GM18951 (cell line): Measurements from ENCODE around the gene SYNGR1.

Source experiments
- POLR2A ChIP-seq: IDR thresholded peaks from 4 replicates; pipeline ENCODE4 v1.6.1; 2011; ENCODE audit warnings: mild to moderate bottlenecking; ENCODE audit not compliant: insufficient read length, insufficient read depth; ENCODE audit errors: extremely low read depth
- in situ Hi-C: fragments of 300-500 bp; cut with MboI; formaldehyde crosslinking; loops from one replicate; pipeline ENCODE4 v1.12.0; 2022; ENCODE audit warnings: low sequenced_read_pairs, mixed read lengths, inconsistent platforms; ENCODE audit not compliant: unreplicated experiment

The SYNGR1 gene

DNA sequence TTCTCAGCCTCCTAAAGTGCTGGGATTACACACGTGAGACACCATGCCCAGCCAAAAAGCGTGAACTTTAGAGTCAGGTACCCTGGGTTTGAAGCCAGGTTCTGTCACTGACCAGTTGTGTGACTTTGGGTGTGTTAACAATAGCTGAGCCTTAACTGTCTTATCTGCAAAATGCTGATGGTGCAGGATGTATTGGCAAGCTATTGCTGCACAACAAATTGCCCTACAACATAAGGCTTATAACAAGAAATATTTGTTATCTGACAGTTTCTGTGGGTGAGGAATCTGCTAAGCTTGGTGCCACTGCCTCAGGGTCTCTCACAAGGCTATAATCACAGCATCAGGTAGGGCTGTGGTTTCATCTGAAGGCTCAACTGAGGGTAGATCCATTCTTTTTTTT, 21.9 kb downstream of the SYNGR1 start:
- no peak for TF ChIP-seq POLR2A
- in situ Hi-C loops: no loop called here

DNA sequence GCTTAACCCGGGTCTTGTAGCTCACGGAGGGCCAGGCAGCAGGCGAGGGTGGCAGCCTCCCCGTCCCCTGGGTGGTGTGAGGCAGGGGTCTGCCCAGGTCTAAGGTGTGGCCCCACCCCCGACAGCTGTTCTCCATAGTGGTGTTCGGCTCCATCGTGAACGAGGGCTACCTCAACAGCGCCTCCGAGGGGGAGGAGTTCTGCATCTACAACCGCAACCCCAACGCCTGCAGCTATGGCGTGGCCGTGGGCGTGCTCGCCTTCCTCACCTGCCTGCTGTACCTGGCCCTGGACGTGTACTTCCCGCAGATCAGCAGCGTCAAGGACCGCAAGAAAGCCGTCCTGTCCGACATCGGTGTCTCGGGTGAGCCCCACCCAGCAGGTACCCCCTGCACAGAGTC, 24.4 kb downstream of the SYNGR1 start:
- no peak for TF ChIP-seq POLR2A
- in situ Hi-C loops: no loop called here

DNA sequence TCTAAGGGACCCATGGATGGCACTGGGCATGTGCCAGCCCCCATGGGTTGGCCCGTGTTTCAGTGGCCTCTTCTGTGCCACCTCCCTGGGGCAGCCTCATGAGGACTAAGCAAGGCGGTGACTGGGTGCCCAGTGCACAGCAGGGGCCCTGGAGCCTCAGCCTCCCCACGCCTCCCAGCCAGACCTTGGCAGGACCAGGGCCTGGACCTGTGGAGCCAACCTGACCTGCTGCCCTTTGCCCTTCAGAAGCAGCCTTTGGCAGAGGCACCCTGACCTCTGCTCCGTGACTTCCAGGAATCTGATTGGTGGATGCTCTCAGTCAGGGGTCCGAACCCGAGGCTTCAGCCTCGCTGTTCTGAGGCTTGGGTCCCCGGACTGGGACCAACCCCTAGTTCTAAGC, 25.0 kb downstream of the SYNGR1 start:
- no peak for TF ChIP-seq POLR2A
- in situ Hi-C loops: no loop called here

DNA sequence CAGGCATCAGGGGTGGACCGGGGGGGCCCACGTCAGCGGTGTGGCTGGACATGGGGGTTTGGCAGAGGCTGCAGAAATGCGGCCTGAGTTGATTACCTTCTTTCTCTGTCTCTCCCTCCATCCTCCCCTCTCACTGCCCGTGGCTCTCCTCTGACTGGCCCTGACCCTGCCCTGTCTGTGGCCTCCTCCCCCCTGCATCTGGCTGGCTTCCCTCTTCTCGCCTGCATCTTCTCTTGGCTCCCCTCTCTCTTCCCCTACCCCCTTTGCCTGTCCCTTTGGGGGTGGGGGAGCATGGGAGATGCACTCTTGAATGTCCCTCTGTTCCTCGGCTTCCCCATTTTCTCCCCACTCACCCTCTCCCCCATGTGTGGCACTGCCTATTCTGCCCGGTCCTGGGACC, 25.9 kb downstream of the SYNGR1 start:
- in situ Hi-C loops: no loop called here
- no peak for TF ChIP-seq POLR2A

DNA sequence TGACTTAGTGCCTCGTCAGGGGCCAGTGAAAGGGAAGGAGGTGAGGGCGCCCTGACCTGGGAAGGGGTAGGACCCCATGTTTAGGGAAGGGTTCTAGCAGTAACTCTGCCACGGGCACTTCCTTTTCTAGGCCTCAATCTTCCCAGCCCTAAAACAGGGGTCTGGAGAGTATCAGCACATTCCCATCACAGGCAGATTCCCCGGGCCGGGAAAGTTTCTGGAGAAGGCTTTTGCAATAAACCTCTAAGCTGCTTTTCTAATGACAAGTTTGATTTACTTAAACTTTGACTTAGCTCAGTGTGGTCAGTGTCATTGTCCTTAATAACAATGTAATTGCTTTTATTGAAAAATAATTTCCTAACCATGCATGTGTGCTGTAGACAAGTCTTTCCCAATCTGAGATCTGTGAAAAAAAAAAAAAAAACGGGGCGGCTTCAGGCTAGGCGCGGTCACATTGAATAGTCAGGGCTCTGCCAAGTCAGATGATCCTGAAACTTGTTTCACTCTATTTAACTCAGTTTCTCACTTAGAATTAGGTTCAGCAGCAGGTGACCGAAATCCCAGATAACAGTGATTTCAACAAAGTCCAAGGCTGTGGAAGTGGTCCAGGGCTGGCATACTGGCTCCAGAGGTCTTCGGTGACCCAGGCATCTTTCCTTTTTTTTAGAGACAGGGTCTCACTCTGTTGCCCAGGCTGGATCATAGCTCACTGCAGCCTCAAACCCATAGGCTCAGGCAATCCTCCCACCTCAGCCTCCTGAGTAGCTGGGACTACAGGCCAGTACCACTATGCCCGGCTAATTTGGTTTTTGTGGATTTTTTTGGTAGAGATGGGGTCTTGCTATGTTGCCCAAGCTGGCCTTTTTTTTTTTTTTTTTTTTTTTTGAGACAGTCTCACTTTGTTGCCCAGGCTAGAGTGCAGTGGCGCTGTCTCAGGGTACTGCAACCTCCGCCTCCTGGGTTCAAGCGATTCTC, 30.3 kb downstream of the SYNGR1 start:
- TF ChIP-seq POLR2A: no peak
- in situ Hi-C loops: no loop called here

DNA sequence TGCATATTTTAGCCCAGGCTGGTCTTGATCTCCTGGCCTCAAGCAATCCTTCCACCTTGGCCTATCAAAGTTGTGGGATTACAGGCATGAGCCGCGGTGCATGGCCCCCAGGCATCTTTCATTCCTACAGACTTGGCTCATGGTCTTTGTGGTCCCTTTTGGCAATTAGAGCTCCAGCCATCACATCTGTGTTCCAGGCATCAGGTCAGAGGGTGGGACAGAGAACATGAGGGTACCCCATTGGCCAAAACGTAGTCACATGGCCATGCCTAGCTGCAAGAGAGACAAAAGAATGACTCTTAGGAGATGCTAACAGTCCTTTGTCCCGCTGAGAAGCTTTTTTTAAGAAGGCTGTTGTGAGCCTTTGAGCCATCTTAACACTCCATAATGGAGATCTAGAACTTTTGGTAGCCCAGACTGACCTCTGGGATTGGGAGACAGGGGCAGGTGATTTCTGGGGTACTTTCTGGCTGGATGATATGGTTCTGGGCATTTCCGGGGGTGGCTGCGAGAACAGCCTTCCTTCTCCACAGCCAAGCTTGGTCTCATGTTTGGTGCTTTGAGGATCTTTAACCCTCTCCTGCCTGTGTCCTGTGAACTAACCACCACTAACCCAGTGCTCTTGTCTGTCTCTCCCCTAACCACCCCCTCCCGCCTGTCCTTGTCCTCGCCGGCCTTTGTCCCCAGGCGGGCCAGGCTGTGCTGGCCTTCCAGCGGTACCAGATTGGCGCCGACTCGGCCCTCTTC, 31.4 kb downstream of the SYNGR1 start:
- in situ Hi-C loops: no loop called here
- TF ChIP-seq POLR2A: no peak

DNA sequence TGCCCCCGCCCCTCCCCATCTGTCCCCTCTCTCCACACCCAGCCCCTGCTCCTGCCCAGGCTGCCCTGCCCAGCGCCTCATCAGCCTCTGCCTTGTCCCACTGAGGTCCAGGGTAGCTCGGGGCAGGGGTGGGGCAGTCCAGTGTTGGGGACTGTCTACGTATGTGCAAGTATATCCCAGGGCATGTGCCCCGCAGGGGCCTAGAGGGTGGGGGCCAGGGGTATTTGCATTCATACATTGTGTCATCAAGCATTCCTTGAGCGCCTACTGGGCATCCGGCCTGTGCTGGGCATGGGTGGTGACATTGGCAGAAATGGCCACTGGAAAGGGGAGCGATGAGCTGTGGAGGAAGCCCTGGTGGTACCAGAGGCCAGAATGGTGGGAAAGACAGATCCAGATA, 32.1 kb downstream of the SYNGR1 start:
- in situ Hi-C loops: no loop called here
- TF ChIP-seq POLR2A: no peak

DNA sequence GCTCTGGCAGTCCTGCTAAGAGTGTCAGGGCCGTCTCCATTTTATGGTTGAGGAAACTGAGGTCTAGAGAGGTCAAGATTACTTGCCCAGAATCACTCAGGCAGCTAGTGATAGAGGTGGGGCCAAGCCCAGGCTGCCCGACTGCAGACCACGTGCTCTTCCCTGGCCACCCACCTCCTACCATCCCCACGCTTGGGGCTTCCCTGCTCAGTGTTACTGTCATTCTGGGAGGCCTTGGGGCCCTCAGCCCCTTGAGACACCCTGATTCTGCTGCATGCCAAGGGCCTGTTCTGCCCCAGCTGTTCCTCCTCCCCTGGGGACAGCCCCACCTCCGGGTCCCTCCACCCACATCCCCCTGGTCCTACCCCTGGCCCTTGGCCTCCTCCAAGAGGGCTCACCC, 32.6 kb downstream of the SYNGR1 start:
- in situ Hi-C loops: no loop called here
- TF ChIP-seq POLR2A: no peak

DNA sequence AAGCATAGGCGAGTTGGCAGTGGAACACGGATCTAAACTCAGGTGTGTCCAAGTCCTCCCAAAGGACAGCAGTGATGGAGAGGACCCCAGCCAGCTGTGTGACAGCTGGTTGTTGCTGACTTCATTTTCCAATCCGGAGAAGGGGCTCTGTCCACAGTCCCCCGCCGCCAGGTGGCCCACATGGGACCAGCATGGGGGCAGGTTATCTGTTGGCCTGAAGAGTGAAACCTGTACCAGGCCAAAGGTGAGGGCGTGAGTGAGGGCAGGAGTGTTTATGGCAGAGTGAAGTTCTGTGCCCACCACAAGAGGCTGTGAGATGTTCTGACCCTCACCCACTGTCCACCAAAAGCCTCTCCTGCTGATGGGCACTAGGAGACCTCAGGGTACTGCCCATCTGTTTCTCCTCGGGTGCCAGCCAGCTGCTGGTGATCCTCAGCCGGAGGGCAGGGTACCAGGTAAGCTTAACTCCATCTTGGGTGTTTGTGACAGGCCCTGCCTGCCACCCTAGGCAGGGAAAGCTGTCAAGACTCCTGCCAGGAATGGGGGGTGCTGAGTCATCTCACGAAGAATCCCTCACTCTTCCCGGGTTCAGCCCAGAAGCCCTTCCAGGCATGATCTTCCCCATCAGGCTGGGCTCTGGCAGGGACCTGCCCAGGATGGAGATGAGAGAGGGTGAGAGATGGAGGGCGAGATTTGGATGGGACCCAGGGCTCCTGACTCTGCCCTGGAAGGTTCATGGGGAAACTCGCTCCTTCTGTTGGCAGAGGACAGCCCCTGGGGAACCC, 34.2 kb downstream of the SYNGR1 start:
- TF ChIP-seq POLR2A: no peak
- in situ Hi-C loops: no loop called here

DNA sequence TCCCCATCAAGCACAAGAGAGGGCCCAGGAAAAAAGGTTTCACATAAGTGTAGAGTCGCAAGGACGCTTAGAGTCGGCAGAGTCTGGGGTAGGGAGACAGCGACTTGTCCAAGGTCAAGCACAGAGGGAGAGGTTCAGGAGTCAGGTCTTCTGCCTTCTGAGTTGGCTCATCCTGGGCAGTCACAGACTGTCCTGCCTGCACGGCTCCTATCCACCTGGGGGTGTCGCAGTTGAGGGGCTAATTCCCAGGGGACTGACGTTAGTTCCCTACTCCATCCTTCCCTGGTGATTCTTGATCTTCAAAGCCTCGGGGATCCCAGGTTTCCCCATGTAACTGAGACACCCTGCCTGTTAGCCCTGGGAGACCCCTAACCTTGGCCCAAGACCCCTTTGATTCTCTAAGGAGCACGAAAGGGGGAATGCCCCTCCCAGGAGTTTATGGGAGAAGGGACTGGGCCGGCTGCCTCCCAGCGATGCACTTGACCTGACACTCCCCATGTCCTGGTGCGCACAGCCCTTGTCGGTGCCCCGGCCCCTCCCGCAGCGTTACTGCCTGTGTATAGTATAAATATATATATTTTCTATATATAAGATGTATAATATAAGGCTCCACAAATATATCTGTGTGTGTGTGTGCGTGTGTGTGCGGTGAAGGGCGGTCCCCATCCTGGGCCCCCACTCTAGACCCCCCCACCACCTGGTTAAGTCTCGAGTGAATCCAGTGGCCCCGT, 35.1 kb downstream of the SYNGR1 start:
- TF ChIP-seq POLR2A: no peak

DNA sequence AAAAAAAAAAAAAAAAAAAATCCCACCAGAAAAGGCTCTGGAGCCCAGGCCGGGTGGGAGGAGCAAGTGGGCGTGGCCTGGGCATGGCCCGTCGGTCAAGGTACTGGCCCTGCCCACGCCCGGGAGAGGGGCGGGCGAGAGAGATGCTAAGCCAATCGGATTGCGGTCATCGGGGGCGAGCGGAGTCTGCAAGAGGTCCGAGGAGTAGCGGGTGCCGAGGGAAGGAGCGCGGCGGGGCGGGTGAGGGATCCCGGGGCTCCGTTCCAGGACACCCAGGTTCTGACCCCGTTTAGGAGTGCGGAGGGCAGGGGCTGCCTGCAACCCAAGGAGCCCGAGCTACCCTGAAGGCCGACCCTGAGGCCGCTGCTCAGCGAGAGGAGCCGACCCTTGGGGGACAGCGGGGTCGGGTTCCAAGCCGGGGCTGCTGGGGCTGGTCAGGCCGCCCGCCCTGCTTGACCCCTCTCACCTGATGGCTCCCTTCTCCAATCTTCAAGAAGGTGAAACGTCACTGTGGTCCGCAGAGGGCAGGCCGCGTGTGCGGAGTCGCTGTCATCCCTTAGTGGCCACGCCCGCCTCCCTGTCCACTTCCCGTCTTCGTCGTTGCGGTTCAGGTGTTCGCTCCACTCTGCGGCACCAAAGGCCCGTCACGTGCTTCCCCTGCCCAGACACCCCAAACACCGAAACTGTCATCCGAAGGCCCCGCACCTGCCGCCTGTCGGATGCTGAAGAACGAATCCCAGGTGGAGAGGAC, 38.6 kb downstream of the SYNGR1 start:
- in situ Hi-C loops: no loop called here
- TF ChIP-seq POLR2A: peak; percentile 21

More for the DNA sequence above, 35.1 kb downstream of the SYNGR1 start:
- in situ Hi-C loops: no loop called here

DNA sequence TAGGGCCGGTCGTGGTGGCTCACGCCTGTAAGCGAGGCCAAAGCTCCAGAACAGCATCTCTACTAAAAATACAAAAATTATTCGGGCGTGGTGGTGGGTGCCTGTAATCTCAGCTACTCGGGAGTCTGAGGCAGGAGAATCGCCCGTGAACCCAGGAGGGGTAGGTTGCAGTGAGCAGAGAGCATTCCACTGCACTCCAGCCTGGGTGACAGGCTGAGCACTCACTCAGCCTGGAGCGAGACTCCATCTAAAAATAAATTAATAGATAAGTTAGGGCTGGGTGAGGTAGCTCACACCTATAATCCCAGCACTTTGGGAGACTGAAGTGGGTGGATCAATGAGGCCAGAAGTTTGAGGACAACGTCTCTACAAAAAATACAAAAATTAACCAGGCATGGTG, 39.6 kb downstream of the SYNGR1 start:
- in situ Hi-C loops: no loop called here
- no peak for TF ChIP-seq POLR2A

DNA sequence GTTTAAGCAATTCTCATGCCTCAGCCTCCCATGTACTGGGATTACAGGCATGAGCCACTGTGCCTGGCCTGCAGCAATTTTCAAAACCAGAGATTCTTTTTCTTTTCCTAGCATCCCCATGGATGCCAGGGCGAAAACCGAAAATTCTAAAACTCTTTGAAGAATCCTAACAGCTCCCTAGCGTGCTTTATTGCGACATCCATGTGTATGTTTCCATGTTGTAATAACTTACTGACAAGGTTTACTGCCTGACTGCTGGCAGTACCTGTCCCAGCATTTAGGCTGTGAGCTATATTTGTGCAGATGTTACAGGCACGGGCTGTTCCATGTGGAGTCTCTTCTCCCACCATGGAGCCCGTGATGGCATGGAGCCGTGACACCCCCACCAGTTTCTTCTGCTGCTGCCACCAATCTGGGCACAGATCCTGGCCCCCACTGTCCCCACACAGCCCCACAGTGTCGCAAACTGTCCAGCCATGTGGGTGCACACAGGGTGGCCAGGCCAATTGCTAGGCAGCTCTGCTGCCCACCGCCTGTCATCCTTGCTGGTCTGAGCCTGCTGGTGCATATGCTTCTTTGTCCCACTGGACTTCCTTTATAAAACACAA, 42.7 kb downstream of the SYNGR1 start:
- no peak for TF ChIP-seq POLR2A
- in situ Hi-C loops: no loop called here
